ENCODE data around the gene MFSD6.

DNA sequence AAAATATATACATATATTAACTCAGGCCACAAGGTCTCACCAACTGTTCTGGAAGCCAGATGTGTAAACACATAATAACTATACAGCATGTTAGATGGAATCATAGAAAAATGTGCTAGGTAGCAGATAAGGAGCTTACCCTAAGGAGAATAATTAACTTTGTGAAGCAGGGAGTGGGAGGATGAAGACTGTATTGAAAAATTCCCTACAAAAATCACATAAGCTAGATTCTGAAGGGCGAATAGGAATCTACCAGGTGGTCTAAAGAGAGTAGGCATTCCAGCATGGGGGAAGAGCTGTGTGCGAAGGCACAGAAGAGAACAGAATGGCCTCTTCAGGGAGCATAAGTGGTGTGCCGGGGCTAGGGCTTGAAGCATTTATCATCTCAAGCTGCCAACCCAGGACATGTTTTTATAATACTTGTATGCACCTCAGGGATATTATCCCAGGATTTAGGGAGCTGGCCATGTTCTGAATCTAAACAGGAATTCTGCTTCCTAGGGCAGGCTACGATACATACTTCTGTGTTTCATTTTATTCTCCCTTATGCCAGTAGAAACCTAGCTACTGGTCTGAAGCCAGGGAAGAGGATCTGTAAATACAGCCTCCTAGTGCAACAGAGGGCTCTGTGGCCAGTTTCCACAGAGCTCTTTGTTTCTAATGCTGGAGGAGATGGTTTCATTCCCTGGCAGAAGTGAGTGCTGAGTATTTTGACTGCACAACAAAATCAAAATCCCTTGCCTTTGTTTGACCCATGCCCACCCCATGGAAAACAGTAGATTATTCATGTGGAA, 69.7 kb downstream of the MFSD6 start:
- TF ChIP-seq, protein P1, sequence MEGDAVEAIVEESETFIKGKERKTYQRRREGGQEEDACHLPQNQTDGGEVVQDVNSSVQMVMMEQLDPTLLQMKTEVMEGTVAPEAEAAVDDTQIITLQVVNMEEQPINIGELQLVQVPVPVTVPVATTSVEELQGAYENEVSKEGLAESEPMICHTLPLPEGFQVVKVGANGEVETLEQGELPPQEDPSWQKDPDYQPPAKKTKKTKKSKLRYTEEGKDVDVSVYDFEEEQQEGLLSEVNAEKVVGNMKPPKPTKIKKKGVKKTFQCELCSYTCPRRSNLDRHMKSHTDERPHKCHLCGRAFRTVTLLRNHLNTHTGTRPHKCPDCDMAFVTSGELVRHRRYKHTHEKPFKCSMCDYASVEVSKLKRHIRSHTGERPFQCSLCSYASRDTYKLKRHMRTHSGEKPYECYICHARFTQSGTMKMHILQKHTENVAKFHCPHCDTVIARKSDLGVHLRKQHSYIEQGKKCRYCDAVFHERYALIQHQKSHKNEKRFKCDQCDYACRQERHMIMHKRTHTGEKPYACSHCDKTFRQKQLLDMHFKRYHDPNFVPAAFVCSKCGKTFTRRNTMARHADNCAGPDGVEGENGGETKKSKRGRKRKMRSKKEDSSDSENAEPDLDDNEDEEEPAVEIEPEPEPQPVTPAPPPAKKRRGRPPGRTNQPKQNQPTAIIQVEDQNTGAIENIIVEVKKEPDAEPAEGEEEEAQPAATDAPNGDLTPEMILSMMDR (IDR thresholded peaks at IDR 0.05; ENCODE audit: poor library complexity, severe bottlenecking) = no peak
- TF ChIP-seq RAD21 (conservative IDR thresholded peaks at IDR 0.05) (no peak), EZH2 (IDR thresholded peaks at IDR 0.05; ENCODE audit: borderline replicate concordance, insufficient read depth, low read length, poor library complexity, severe bottlenecking) (no peak)

Data from neural cell (in vitro differentiated cells).